Natural killer cell (primary cell): ENCODE results near the gene COMMD7. TPM values are rescaled to one million over a fixed set of nuclear protein-coding genes. Genes with fewer than 3 reads are reported as not detected.

Experiments used
- ATAC-seq, 3 donors: fragments of 150-1000 bp in 2 of 3; fragments of 200-7000 bp in 1 of 3; cut with Tn5 transposase; 1 replicate in 1 of 3; 2 replicates in 2 of 3; pipeline ENCODE4 v1.10.0; 2021; ENCODE audit warnings: mild to moderate bottlenecking in 2 of 3, moderate library complexity in 2 of 3
- DNase-seq, 2 donors: peaks; one replicate each; pipeline versions ENCODE4 v3.0.0 to v3.0.0-alpha.2; 2013 to 2021; ENCODE audit warnings: mixed read lengths in 1 of 2
- H3K27ac ChIP-seq: one replicate; pipeline ENCODE4 v1.5.1; 2013; ENCODE audit warnings: mild to moderate bottlenecking, low read length
- H3K27me3 ChIP-seq: one replicate; pipeline ENCODE4 v1.6.1; 2013; ENCODE audit warnings: low read length; ENCODE audit not compliant: control insufficient read depth, insufficient read depth
- H3K36me3 ChIP-seq: one replicate; pipeline ENCODE4 v1.6.1; 2013; ENCODE audit warnings: low read length; ENCODE audit not compliant: control insufficient read depth, insufficient read depth
- H3K4me1 ChIP-seq: one replicate; pipeline ENCODE4 v1.6.1; 2013; ENCODE audit warnings: low read length; ENCODE audit not compliant: control insufficient read depth, insufficient read depth
- H3K4me3 ChIP-seq: one replicate; pipeline ENCODE4 v1.5.1; 2013; ENCODE audit warnings: low read length
- H3K9me3 ChIP-seq: one replicate; pipeline ENCODE4 v1.6.1; 2013; ENCODE audit warnings: low read length; ENCODE audit not compliant: control insufficient read depth, insufficient read depth
- H3K27ac Mint-ChIP-seq, 2 donors: one replicate each; pipeline ENCODE4 v1.8.0; 2022; ENCODE audit warnings: mild to moderate bottlenecking in 2 of 2, mixed read lengths in 2 of 2, moderate library complexity in 1 of 2
- H3K27me3 Mint-ChIP-seq, 2 donors: one replicate each; pipeline ENCODE4 v1.8.0; 2022; ENCODE audit warnings: low read depth in 2 of 2, mixed read lengths in 2 of 2
- H3K36me3 Mint-ChIP-seq: one replicate; pipeline ENCODE4 v1.8.0; 2022; ENCODE audit warnings: mixed read lengths
- H3K4me1 Mint-ChIP-seq, 2 donors: one replicate each; pipeline ENCODE4 v1.8.0; 2022; ENCODE audit warnings: mixed read lengths in 2 of 2
- H3K4me3 Mint-ChIP-seq: one replicate; pipeline ENCODE4 v1.8.0; 2022; ENCODE audit warnings: mild to moderate bottlenecking, moderate library complexity, mixed read lengths
- H3K9me3 Mint-ChIP-seq, 2 donors: one replicate each; pipeline ENCODE4 v1.8.0; 2022; ENCODE audit warnings: mixed read lengths in 2 of 2
- CTCF ChIP-seq: fragments of 200-600 bp; IDR thresholded peaks from one replicate; pipeline ENCODE4 v1.8.0; 2022; ENCODE audit warnings: antibody characterized with exemption
- WGBS: methylation state at CpG from one replicate; pipeline ENCODE4 v1.1.7; 2013; ENCODE audit warnings: missing lambda C conversion rate; ENCODE audit not compliant: insufficient coverage; 5-methylcytosine and 5-hydroxymethylcytosine counted together
- intact Hi-C: fragments of 100-400 bp; cut with micrococcal nuclease; formaldehyde crosslinking; loops from one replicate; pipeline ENCODE4 v1.14.2; 2022
- total RNA-seq, 4 donors: library from RNA; stranded (reverse); fragments of 120-200 nt in 1 of 4; gene quantifications; one replicate each; pipeline versions ENCODE4 v1.2.3 to v1.2.4, GENCODE V29; 2013 to 2022

Gene COMMD7
- total RNA-seq, 3 donors from 2014 or later (not counting 1 experiment from before 2014, with no cell fraction given), result 56.7 to 72.1 (median 68.1) TPM

DNA sequence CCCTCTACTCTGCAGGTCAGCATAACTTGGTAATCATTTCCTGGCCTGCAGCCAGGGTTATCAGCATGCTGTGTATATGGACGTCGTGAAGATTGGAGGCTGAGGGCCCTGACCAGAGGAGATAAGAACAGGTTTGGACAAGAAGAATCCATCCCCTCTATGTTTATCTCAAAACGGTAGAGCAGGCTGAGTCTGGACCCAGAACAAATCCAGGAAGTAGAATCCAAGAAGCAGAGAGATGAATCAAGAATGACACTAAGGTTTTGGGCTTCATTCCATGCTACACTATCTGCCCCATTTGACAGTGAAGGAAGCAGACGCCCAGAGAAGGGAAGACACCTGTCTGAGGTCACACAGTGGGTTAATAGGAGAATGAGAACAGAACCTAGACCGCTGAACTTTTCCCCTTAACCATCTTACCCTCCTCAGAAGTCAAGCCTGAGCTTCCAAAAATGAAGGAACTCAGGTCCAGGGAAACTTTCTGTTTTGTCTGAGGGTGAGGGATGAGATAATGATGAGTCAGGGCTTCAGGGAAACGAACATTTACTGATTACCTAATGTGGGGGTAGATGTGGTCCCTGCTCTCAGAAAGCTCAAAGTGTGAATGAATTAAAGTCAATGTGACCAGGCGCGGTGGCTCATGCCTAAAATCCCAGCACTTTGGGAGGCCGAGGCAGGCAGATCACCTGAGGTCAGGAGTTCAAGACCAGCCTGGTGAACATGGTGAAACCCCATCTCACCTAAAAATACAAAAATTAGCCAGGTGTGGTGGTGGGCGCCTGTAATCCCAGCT lies 9.4 kb upstream of the COMMD7 start:
- H3K27me3 Mint-ChIP-seq, result no peaks in the 10 kb centered on the region
- intact Hi-C loops, result no loop called here
- Histone ChIP-seq H3K9me3 (no peaks in the 10 kb centered on the region), H3K27me3 (no peaks in the 10 kb centered on the region), H3K36me3 (no peaks in the 10 kb centered on the region), H3K4me3 (no peak overlapping the region), H3K27ac (no peak overlapping the region), H3K4me1 (no peaks in the 10 kb centered on the region)
- H3K27ac Mint-ChIP-seq, result no peak overlapping the region
- TF ChIP-seq CTCF, result no peak
- H3K4me1 Mint-ChIP-seq, result no peaks in the 10 kb centered on the region
- H3K9me3 Mint-ChIP-seq, result no peaks in the 10 kb centered on the region
- no peak overlapping the region for H3K4me3 Mint-ChIP-seq
- DNase-seq (no peak), ATAC-seq (no peak)
- WGBS, result 80% methylated on average over 8 of the region's 10 CpGs
- H3K36me3 Mint-ChIP-seq, result no peaks in the 10 kb centered on the region

- H3K27me3 Mint-ChIP-seq, result no peaks in the 10 kb centered on the region
- H3K4me1 Mint-ChIP-seq, result no peaks in the 10 kb centered on the region
- no peaks in the 10 kb centered on the region for H3K4me1 ChIP-seq
These were observed 8.6 kb upstream of the COMMD7 start for GRCh38 chr20:32751702-32752457.

GRCh38 chr20:32751293-32751692 lies 8.0 kb upstream of the COMMD7 start:
- intact Hi-C loops, result no loop called here
- H3K27me3 Mint-ChIP-seq, result no peaks in the 10 kb centered on the region
- DNase-seq (no peak), ATAC-seq (no peak)
- H3K4me1 ChIP-seq, result no peaks in the 10 kb centered on the region
- H3K27ac ChIP-seq, result no peak overlapping the region
- no peaks in the 10 kb centered on the region for H3K4me1 Mint-ChIP-seq
- no peak overlapping the region for H3K4me3 Mint-ChIP-seq
- TF ChIP-seq CTCF, result no peak
- H3K27me3 ChIP-seq, result no peaks in the 10 kb centered on the region
- H3K9me3 Mint-ChIP-seq, result no peaks in the 10 kb centered on the region
- H3K4me3 ChIP-seq, result no peak overlapping the region
- no peaks in the 10 kb centered on the region for H3K36me3 ChIP-seq
- no peaks in the 10 kb centered on the region for H3K36me3 Mint-ChIP-seq
- H3K27ac Mint-ChIP-seq, result no peak overlapping the region
- H3K9me3 ChIP-seq, result no peaks in the 10 kb centered on the region

More at GRCh38 chr20:32751702-32752457, 8.6 kb upstream of the COMMD7 start:
- DNase-seq (no peak), ATAC-seq (no peak)
- WGBS, result 96% methylated on average over 6 of the region's 6 CpGs
- no peaks in the 10 kb centered on the region for H3K27me3 ChIP-seq
- Mint-ChIP-seq H3K27ac (no peak overlapping the region), H3K36me3 (no peaks in the 10 kb centered on the region), H3K4me3 (no peak overlapping the region), H3K9me3 (no peaks in the 10 kb centered on the region)
- H3K36me3 ChIP-seq, result no peaks in the 10 kb centered on the region
- no peak overlapping the region for H3K4me3 ChIP-seq
- H3K9me3 ChIP-seq, result no peaks in the 10 kb centered on the region
- intact Hi-C loops, result no loop called here
- H3K27ac ChIP-seq, result no peak overlapping the region
- no peak for TF ChIP-seq CTCF
